T-helper 22 cell (primary cell): Measurements from ENCODE around the gene IRX6.

Experiments
- DNase-seq: peaks from one replicate; pipeline ENCODE4 v3.0.0-alpha.2; 2020; ENCODE audit warnings: low read depth

The IRX6 gene

DNA sequence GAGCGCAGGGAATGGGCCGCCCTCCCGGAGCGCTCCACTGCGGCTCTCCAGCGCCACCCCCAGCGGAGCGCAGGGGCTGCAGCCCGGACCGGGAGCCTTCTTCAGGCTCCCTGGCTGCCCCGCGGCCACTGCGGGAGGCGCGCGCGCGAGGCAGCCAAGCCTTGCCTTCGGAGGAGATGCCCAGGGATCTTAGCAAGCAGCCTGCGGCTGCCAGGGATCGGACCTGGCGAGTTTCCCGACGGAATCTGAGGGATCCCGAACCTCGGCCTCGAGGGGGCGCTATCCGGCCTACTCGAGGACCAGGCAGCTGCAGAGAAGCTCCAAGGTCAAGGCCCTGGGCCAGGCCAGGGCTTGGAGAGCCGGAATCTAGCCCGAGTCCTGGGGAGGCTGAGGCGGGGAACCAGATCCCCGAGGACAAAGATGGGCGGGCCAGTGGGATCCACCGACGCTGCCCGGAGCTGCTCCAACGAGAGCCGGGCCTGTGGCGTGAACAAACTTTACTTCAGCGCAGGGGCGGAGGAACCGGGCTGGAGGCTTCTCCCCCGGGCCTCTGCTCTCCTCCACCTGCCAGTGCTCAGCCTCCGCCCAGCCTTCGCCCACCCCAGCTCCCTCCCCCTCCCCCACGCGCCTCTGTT, at the start of gene IRX6:
Gene IRX6, plus strand, starts transcription at position 567 of the 635 bp plus-strand sequence. CDS start 889 bp downstream, outside the sequence.
- no peak for DNase-seq

GRCh38 chr16:55274391-55274790, 49.6 kb upstream of the IRX6 start:
- no peak for DNase-seq

DNA sequence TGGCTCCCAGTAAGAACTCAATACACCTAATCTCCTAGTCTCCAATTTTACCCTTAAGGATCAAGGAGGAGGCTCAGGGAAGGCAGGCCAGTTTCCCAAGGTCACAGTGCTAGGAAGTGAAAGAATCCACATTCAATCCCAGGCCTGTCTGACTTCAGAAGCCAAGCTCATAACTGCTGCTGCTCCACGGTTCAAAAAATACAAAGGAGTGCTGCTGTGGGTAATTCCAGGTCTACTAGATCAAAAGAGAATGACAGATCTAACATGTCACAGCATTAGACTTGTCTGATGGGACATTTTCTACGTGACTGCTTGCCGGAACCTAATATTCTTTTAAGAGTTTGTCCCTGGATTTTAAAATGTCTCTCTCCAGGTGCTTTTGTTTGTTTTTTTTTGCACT, 48.8 kb upstream of the IRX6 start:
- no peak for DNase-seq

- DNase-seq = no peak
These were observed 48.1 kb upstream of the IRX6 start for GRCh38 chr16:55275869-55276268.

DNA sequence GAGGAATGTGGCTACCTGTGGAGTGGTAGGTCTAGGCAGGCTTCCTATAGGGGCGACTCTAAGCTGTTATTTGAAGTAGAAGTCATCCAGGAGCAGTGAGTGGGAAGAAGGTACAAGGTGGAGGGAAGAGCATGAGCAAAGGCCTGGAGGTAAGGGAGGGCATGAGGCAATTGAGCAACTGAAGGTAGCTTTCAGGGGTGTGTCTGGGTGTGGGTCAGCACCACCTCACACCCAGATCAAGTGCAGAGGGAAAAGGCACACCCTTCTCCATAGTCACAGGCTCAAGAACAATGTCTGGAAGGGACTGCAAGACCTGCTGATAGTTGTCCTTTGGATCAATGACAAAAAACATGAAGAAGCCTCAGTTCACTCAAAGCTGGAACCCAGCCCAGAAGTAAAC, 46.5 kb upstream of the IRX6 start:
- no peak for DNase-seq

GRCh38 chr16:55279598-55279997, 44.4 kb upstream of the IRX6 start:
- DNase-seq = no peak

DNA sequence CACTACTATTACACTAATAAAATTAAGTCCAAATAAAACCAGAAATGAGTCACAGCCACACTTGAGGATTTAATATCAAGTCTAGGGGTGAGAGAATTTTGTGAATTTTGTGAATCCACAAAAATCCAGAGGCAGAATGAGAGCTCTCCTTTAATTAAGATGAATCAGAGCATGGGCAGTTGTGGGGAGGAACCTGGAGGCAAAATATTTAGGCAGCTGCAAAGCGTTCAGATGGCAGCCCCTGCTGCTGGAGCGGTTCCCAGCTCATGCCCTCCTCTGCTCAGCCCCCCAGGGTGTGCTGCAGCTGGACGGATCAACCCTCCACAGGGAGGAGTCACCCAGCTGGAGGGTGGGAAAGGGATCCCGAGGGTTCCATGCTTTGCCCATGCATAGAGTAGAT, 43.4 kb upstream of the IRX6 start:
- no peak for DNase-seq

- no peak for DNase-seq
These were observed 41.6 kb upstream of the IRX6 start for GRCh38 chr16:55282441-55282840.

- no peak for DNase-seq
These were observed 39.9 kb upstream of the IRX6 start for GRCh38 chr16:55283812-55284717.

DNA sequence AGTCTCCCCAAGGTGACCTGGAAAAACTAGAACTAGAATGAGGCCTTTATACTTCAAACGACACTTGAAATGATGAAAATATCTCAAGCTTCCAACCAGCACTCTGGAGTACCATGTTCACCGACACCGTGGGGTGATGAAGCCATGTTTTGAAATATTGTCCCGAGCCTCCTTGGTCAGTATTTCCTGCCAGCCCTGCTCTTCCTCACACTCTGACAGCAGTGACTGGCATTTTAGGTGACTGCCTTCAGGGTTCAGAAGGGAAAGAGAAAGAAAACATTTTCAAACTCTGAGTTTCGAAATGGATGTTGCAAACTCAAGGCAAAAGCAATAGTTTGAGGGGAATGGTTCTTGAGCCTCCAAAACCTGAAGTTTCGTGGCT, 39.3 kb upstream of the IRX6 start:
- no peak for DNase-seq

GRCh38 chr16:55285586-55285985, 38.4 kb upstream of the IRX6 start:
- no peak for DNase-seq

GRCh38 chr16:55289353-55289752, 34.6 kb upstream of the IRX6 start:
- no peak for DNase-seq

DNA sequence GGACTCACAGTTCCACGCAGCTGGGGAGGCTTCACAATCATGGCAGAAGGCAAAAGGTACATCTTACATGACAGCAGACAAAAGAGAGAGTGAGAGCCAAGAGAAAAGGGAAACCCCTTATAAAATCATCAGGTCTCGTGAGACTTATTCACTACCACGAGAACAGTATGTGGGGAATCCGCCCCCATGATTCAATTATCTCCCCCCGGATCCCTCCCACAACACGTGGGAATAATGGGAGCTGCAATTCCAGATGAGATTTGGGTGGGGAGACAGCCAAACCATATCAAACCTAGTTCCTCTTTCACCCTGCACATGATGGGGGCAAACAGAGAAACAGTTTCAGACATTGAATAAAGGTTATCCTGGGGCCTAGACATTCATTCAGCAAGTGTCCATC, 32.2 kb upstream of the IRX6 start:
- DNase-seq = no peak

GRCh38 chr16:55292491-55292890, 31.5 kb upstream of the IRX6 start:
- DNase-seq = no peak

DNA sequence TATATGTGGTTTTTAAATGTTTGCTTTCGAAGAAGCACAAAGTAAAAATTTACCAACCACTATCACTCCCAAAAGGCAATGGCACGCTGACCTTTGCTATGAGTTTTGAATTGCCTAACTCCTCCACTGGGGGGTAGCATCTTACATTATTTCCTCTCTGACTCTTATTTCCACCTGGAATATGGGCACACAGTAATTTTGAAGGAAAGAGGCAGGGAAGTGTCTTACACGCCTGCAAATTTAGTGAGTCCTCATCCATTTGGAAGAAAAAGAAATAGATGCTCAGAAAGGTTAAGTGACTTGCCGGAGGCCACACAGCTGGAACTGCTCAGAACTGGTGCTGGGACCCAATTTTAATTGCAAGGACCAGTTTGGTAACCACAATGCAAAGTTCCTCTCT, 29.9 kb upstream of the IRX6 start:
- DNase-seq = no peak

DNA sequence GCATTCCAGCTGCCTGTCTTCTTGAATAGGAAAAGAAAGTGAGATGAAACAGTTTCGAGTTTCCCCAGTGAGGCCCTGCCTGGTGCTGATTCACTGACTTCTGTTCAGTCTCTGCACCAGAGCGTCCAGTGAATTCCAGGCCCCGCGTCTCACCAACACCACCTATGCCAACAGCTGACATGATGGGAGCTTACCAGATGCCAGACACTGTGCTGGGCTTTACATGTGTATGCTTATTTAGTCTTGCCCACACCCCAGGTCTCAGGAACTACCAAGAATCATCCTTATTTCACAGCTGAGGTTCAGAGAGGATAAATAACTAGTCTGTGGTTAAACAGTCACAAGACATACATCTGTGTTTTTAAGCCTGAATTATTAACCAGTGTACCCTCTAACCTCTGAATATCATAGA, 29.1 kb upstream of the IRX6 start:
- DNase-seq = no peak

- no peak for DNase-seq
These were observed 26.7 kb upstream of the IRX6 start for GRCh38 chr16:55297062-55297909.

GRCh38 chr16:55297910-55298479, 26.0 kb upstream of the IRX6 start:
- no peak for DNase-seq

GRCh38 chr16:55301385-55302008, 22.5 kb upstream of the IRX6 start:
- DNase-seq = no peak

- no peak for DNase-seq
These were observed 21.4 kb upstream of the IRX6 start for GRCh38 chr16:55302635-55303034.

DNA sequence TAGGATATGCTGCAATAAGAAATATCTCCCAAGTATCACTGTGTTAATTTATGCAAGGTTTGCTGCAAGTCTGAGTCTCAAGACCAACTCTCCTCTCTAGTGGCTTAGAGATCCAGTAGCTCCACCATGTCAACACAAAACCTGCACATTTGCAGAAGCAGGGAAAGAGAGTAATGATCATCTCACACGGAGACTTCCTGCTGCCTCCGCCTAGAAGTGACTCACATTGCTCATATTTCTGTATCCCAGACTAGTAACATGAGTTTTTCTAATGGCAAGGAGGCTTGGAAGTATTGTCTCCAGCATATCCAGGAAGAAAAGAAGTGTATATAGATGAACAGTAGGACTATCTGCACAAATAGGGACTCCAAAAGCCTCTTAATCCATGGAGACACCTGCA, 15.0 kb upstream of the IRX6 start:
- DNase-seq = no peak

DNA sequence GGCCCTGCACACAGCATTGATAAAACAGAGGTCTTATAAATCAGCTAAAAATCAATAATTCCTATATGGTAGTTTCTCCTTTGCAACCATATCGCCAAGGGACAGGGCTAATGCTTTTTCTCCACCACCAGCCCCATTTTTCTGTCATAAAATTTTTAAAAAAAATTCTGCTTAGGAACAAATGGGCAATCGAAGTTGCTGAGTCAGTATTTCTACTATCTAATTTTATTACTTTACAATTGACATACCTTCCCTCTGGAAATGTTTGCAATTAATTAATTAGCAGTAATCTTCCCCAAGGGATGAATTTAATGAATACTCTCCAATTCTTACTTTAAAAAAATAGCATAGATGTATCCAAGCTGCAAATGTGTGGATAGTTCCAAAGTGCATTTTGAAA, 1.7 kb upstream of the IRX6 start:
- no peak for DNase-seq
